Mucosa of descending colon (tissue), 3 donors: ENCODE measurements around the gene ZNF491. TPM values are rescaled to one million over a fixed set of nuclear protein-coding genes. Genes with fewer than 3 reads are reported as not detected.
A peak's percentile ranks its signal among the peaks of the same experiment; 100 is the strongest.

Experiments used
- ATAC-seq: fragments of 200-7000 bp; cut with Tn5 transposase; one replicate; pipeline ENCODE4 v1.9.1; 2020; ENCODE audit warnings: mild to moderate bottlenecking, moderate library complexity
- DNase-seq, 3 donors: peaks; one replicate each; pipeline ENCODE4 v3.0.0-alpha.2; 2020
- H3K36me3 ChIP-seq: fragments of 200-600 bp; one replicate; pipeline ENCODE4 v1.8.0; 2021; ENCODE audit warnings: low read depth, mild to moderate bottlenecking
- H3K4me1 ChIP-seq: fragments of 200-600 bp; one replicate; pipeline ENCODE4 v1.8.0; 2021; ENCODE audit warnings: low read depth, mild to moderate bottlenecking
- H3K4me3 ChIP-seq: fragments of 200-600 bp; one replicate; pipeline ENCODE4 v1.8.0; 2021; ENCODE audit warnings: mild to moderate bottlenecking
- H3K9me3 ChIP-seq: fragments of 200-600 bp; one replicate; pipeline ENCODE4 v1.8.0; 2021; ENCODE audit warnings: mild to moderate bottlenecking
- intact Hi-C, 2 donors: fragments of 100-400 bp; cut with DNase I in 1 of 2; cut with micrococcal nuclease in 1 of 2; formaldehyde crosslinking; loops; one replicate each; pipeline versions ENCODE4 v1.11.0 to v1.11.1; 2022; cut with DNase I, micrococcal nuclease
- total RNA-seq, 3 donors: library from RNA; stranded (reverse); fragmentation: NEBNext Ultra II Directional in 2 of 3; extraction: Animal tissue kit (Norgen Biotek cat#: 25700) in 2 of 3; gene quantifications; one replicate each; pipeline versions ENCODE4 v1.2.1 to v1.2.4, GENCODE V29; 2021 to 2023
- TF ChIP-seq, protein P1 (sequence below): fragments of 200-600 bp; IDR thresholded peaks from one replicate; pipeline ENCODE4 v1.8.0; 2022; ENCODE audit warnings: antibody characterized with exemption, mild to moderate bottlenecking
- donor health status: DM: no; HTN: no; CAD: no; lungs with moderate emphysema.
- donor health status: DM: no; HTN: no; CAD: no.
- donor health status: DM: no; HTN: yes; CAD: no.

ZNF491 gene
- total RNA-seq, 3 donors from 2014 or later = 1.9 to 4.3 (median 2.8) TPM

GRCh38 chr19:11759805-11760204, 38.5 kb upstream of the ZNF491 start:
- Histone ChIP-seq H3K9me3 (peaks cover 8% of the 10 kb centered on the region), H3K4me3 (no peak overlapping the region), H3K4me1 (no peaks in the 10 kb centered on the region), H3K36me3 (no peaks in the 10 kb centered on the region)
- TF ChIP-seq, protein P1, sequence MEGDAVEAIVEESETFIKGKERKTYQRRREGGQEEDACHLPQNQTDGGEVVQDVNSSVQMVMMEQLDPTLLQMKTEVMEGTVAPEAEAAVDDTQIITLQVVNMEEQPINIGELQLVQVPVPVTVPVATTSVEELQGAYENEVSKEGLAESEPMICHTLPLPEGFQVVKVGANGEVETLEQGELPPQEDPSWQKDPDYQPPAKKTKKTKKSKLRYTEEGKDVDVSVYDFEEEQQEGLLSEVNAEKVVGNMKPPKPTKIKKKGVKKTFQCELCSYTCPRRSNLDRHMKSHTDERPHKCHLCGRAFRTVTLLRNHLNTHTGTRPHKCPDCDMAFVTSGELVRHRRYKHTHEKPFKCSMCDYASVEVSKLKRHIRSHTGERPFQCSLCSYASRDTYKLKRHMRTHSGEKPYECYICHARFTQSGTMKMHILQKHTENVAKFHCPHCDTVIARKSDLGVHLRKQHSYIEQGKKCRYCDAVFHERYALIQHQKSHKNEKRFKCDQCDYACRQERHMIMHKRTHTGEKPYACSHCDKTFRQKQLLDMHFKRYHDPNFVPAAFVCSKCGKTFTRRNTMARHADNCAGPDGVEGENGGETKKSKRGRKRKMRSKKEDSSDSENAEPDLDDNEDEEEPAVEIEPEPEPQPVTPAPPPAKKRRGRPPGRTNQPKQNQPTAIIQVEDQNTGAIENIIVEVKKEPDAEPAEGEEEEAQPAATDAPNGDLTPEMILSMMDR = no peak
- DNase-seq = no peak
- intact Hi-C loops = no loop called here
- no peak for ATAC-seq

- TF ChIP-seq, protein P1 = no peak
- DNase-seq = no peak
Observed at GRCh38 chr19:11763117-11763516, 35.2 kb upstream of the ZNF491 start.

GRCh38 chr19:11763611-11764010, 34.7 kb upstream of the ZNF491 start:
- ATAC-seq = no peak
- H3K36me3 ChIP-seq = no peaks in the 10 kb centered on the region
- TF ChIP-seq, protein P1 = no peak
- no peaks in the 10 kb centered on the region for H3K9me3 ChIP-seq
- H3K4me1 ChIP-seq = peaks cover 9% of the 10 kb centered on the region
- intact Hi-C loops = no loop called here
- no peak for DNase-seq
- no peak overlapping the region for H3K4me3 ChIP-seq

More at GRCh38 chr19:11763117-11763516, 35.2 kb upstream of the ZNF491 start:
- Histone ChIP-seq H3K4me1 (peaks cover 4% of the 10 kb centered on the region), H3K36me3 (no peaks in the 10 kb centered on the region), H3K9me3 (no peaks in the 10 kb centered on the region), H3K4me3 (no peak overlapping the region)
- intact Hi-C loops = no loop called here
- ATAC-seq = no peak

GRCh38 chr19:11766597-11767591, 31.4 kb upstream of the ZNF491 start, which contains the start of gene ZNF441:
Gene ZNF441 (plus strand): TSS chr19:11767000. CDS start chr19:11767194, 194 bp downstream.
- intact Hi-C loops = no loop called here
- H3K4me1 ChIP-seq = peaks cover 9% of the 10 kb centered on the region
- peak within 1 kb of the TSS; percentile 66 for H3K4me3 ChIP-seq
- DNase-seq (peak; percentile 98 to 100 (median 100)), ATAC-seq (peak; percentile 99)
- no peaks in the 10 kb centered on the region for H3K36me3 ChIP-seq
- H3K9me3 ChIP-seq = no peaks in the 10 kb centered on the region
- TF ChIP-seq, protein P1 = no peak

DNA sequence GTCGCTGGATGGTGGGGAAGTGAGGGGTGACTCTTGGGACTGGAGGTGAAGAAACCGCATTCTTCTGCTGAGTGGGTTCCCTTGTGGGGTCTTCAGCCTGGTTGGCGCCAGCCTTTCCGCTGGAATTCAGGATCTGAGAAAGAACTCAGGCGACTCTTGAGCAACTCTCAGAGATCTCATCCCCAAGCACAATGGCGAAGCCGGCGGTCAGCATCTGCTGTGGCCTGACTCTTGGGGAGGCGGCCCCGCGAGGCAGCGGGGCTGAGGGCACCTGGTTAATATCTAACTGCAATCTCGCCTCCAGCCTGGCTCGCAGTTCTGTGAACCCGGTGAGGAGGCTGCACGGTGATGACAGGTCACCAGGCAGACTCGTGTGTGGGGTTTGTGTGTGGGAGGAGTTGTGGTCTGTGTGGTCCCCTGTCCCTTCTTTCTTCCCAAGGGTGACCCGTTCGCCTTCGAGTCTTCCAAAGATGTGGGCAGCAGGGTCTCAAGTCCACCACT, 30.6 kb upstream of the ZNF491 start:
- DNase-seq (peak; percentile 64 to 79 (median 74)), ATAC-seq (peak; percentile 61)
- H3K36me3 ChIP-seq = no peaks in the 10 kb centered on the region
- peaks cover 5% of the 10 kb centered on the region for H3K9me3 ChIP-seq
- TF ChIP-seq, protein P1 = no peak
- H3K4me1 ChIP-seq = peaks cover 9% of the 10 kb centered on the region
- intact Hi-C loops = no loop called here
- H3K4me3 ChIP-seq = peak overlapping the region; percentile 66
